GM12891 (cell line): ENCODE results near the gene SASH1.

Experiments
- DNase-seq: peaks from one replicate; pipeline ENCODE4 v3.0.0; 2011; ENCODE audit warnings: low spot score; ENCODE audit not compliant: insufficient read length
- FAIRE-seq: peaks from 2 replicates; lab custom pipeline; 2011; peaks lifted over from hg19 to GRCh38; lab: Jason Lieb, UNC
- PAX5 ChIP-seq: IDR thresholded peaks from 2 replicates; pipeline ENCODE4 v1.6.1; 2011; ENCODE audit warnings: low read length, moderate library complexity, mild to moderate bottlenecking; ENCODE audit not compliant: insufficient read depth, severe bottlenecking
- POLR2A ChIP-seq: IDR thresholded peaks from 2 replicates; pipeline ENCODE4 v1.6.1; 2011; ENCODE audit warnings: low read depth, low read length, control low read depth
- POLR2AphosphoS5 ChIP-seq: IDR thresholded peaks from 2 replicates; pipeline ENCODE4 v1.6.1; 2011; ENCODE audit warnings: low read depth, low read length, control low read depth
- POU2F2 ChIP-seq: IDR thresholded peaks from 2 replicates; pipeline ENCODE4 v1.6.1; 2011; ENCODE audit warnings: low read depth, mild to moderate bottlenecking, control low read depth, low read length, moderate library complexity
- SPI1 ChIP-seq: IDR thresholded peaks from 2 replicates; pipeline ENCODE4 v1.6.1; 2011; ENCODE audit warnings: low read depth, low read length, control low read depth
- TAF1 ChIP-seq: IDR thresholded peaks from 2 replicates; pipeline ENCODE4 v1.6.1; 2011; ENCODE audit warnings: low read depth, low read length, control low read depth

Gene SASH1

GRCh38 chr6:148508401-148509041, 165.9 kb downstream of the SASH1 start:
- FAIRE-seq (no peak), DNase-seq (no peak)
- TF ChIP-seq POLR2AphosphoS5 (no peak), POLR2A (no peak), POU2F2 (no peak), PAX5 (no peak), TAF1 (no peak), SPI1 (no peak)

- no peak for DNase-seq
- no peak for TF ChIP-seq SPI1
- TF ChIP-seq POLR2A, result no peak
- no peak for TF ChIP-seq PAX5
- TF ChIP-seq POU2F2, result no peak
- TF ChIP-seq POLR2AphosphoS5, result no peak
- no peak for TF ChIP-seq TAF1
- no peak for FAIRE-seq
Observed at GRCh38 chr6:148509119-148509799, 166.6 kb downstream of the SASH1 start.

GRCh38 chr6:148509800-148510581, 167.4 kb downstream of the SASH1 start:
- TF ChIP-seq SPI1 (no peak), PAX5 (no peak), TAF1 (no peak), POU2F2 (no peak), POLR2AphosphoS5 (no peak), POLR2A (no peak)
- no peak for DNase-seq
- no peak for FAIRE-seq

GRCh38 chr6:148513145-148514071, 170.8 kb downstream of the SASH1 start:
- DNase-seq (no peak), FAIRE-seq (no peak)
- TF ChIP-seq SPI1, result no peak
- TF ChIP-seq POLR2A, result no peak
- no peak for TF ChIP-seq POLR2AphosphoS5
- TF ChIP-seq POU2F2, result no peak
- TF ChIP-seq TAF1, result no peak
- TF ChIP-seq PAX5, result no peak

- TF ChIP-seq TAF1, result no peak
- no peak for TF ChIP-seq POLR2A
- TF ChIP-seq SPI1, result no peak
- TF ChIP-seq POU2F2, result no peak
- TF ChIP-seq PAX5, result no peak
- no peak for TF ChIP-seq POLR2AphosphoS5
- no peak for FAIRE-seq
Observed at GRCh38 chr6:148514091-148514845, 171.6 kb downstream of the SASH1 start.

GRCh38 chr6:148516217-148516616, 173.6 kb downstream of the SASH1 start:
- TF ChIP-seq POLR2A, result no peak
- FAIRE-seq (no peak), DNase-seq (no peak)

More at GRCh38 chr6:148514091-148514845, 171.6 kb downstream of the SASH1 start:
- DNase-seq, result no peak

- no peak for FAIRE-seq
- no peak for DNase-seq
- TF ChIP-seq TAF1, result no peak
- no peak for TF ChIP-seq POLR2AphosphoS5
- no peak for TF ChIP-seq POLR2A
- TF ChIP-seq POU2F2, result no peak
- TF ChIP-seq PAX5, result no peak
- no peak for TF ChIP-seq SPI1
Observed at GRCh38 chr6:148516617-148517016, 174.0 kb downstream of the SASH1 start.

GRCh38 chr6:148517470-148517869, 174.8 kb downstream of the SASH1 start:
- TF ChIP-seq POU2F2 (no peak), PAX5 (no peak), SPI1 (no peak), POLR2A (no peak), TAF1 (no peak), POLR2AphosphoS5 (no peak)
- FAIRE-seq (no peak), DNase-seq (no peak)

- FAIRE-seq (no peak), DNase-seq (no peak)
- no peak for TF ChIP-seq POU2F2
- no peak for TF ChIP-seq POLR2A
- TF ChIP-seq TAF1, result no peak
- TF ChIP-seq SPI1, result no peak
- no peak for TF ChIP-seq POLR2AphosphoS5
- no peak for TF ChIP-seq PAX5
Observed at GRCh38 chr6:148518511-148519156, 176.0 kb downstream of the SASH1 start.
